Vagina (tissue), 2 donors: ENCODE measurements around the gene CATSPERD. TPM values are rescaled to one million over a fixed set of nuclear protein-coding genes. Genes with fewer than 3 reads are reported as not detected.

ENCODE experiments used
- DNase-seq, 2 donors: peaks; one replicate each; pipeline ENCODE4 v3.0.0-alpha.2; 2017; ENCODE audit errors: extremely low spot score in 2 of 2
- H3K27ac ChIP-seq: fragments of 200-600 bp; sonication (generic); one replicate; pipeline ENCODE4 v1.5.1; 2019
- H3K27me3 ChIP-seq: fragments of 200-600 bp; sonication (generic); one replicate; pipeline ENCODE4 v1.5.1; 2019
- H3K36me3 ChIP-seq, 2 donors: fragments of 200-600 bp; sonication (generic); one replicate each; pipeline ENCODE4 v1.5.1; 2017 to 2019
- H3K4me1 ChIP-seq: fragments of 200-600 bp; sonication (generic); one replicate; pipeline ENCODE4 v1.5.1; 2019
- H3K4me3 ChIP-seq, 2 donors: fragments of 200-600 bp; sonication (generic); 1 replicate in 1 of 2; 2 replicates in 1 of 2; pipeline ENCODE4 v1.5.1; 2016 to 2019
- H3K9me3 ChIP-seq: fragments of 200-600 bp; sonication (generic); one replicate; pipeline ENCODE4 v1.5.1; 2019
- POLR2A ChIP-seq, 2 donors: fragments of 450-650 bp; IDR thresholded peaks; one replicate each; pipeline ENCODE4 v1.6.1; 2017; ENCODE audit warnings: antibody characterized with exemption in 2 of 2, mild to moderate bottlenecking in 2 of 2, moderate library complexity in 2 of 2
- POLR2AphosphoS5 ChIP-seq, 2 donors: sonication (generic); formaldehyde crosslinking; IDR thresholded peaks; one replicate each; pipeline ENCODE4 v1.9.0; 2017; ENCODE audit warnings: antibody characterized with exemption in 2 of 2, mild to moderate bottlenecking in 2 of 2, low read depth in 1 of 2; ENCODE audit not compliant: insufficient read depth in 1 of 2
- intact Hi-C: fragments of 100-400 bp; cut with DNase I; formaldehyde crosslinking; loops from one replicate; pipeline ENCODE4 v1.15.1; 2023
- total RNA-seq: library from RNA; depleted of rRNA; stranded (reverse); fragments of >200 nt; gene quantifications from one replicate; pipeline ENCODE4 v1.2.3, GENCODE V29; 2016
- TF ChIP-seq, protein P1 (sequence below), 3 experiments: fragments of 450-650 bp in 2 of 3; fragments of 200-600 bp in 1 of 3; sonication (generic) in 1 of 3; IDR thresholded peaks; one replicate each; pipeline ENCODE4 v1.5.1; 2017 to 2019; ENCODE audit warnings: antibody characterized with exemption in 3 of 3, mild to moderate bottlenecking in 2 of 3, moderate library complexity in 2 of 3

CATSPERD gene
- total RNA-seq, 1 donor from 2014 or later, result not detected

DNA sequence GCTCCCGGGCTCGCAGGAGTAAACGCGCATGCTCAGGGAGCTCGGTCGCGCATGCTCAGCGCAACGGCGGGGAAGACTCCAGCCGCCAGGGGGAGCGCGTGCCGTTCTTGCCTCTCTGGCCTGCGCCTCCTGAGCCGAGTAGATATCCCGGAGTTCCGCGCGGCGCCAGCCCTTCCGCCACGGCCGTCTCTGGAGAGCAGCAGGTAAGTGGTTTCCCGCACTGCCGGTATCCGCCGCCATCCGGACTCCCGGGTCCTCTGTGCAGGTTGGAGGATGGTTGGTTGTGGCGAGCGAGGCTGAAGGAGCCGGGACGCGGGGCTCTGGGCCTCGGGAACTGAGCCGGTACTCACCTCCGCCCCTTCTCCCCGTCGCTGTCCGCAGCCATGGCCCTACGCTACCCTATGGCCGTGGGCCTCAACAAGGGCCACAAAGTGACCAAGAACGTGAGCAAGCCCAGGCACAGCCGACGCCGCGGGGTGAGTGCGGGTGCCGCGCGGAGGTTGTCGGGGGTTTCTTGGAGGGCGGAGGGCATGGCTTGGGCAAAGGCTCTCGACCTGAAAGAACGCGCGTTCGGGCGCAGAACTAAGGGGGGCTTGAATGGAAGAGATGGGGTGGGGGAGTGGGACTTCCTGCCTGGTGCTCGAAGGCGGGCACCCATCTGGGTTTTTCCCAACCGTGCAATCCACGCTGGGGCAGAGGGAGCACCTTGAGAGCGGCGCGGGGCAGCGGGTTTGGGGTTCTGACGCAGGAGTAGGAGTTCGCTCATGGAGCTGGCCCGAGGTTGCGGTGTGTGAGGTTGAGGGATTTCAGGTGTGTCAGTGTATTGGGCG lies 30.1 kb upstream of the CATSPERD start, which contains the start of gene RPL36:
TSS of gene RPL36 (plus strand) at position 171 of the 830 bp plus-strand sequence. CDS start at position 384, 213 bp downstream.
- Histone ChIP-seq H3K27me3 (no peaks in the 10 kb centered on the region), H3K36me3 (peaks cover 0 to 30% of the 10 kb centered on the region in 2 donors), H3K9me3 (no peaks in the 10 kb centered on the region), H3K4me1 (peaks cover 44% of the 10 kb centered on the region), H3K4me3 (peak within 1 kb of the TSS; percentile 73 to 85), H3K27ac (peak within 1 kb of the TSS; percentile 79)
- TF ChIP-seq POLR2AphosphoS5 (IDR thresholded peaks at IDR 0.05; ENCODE audit: insufficient read depth in 1 of 2, low read depth in 1 of 2) (peak; percentile 95 to 98), POLR2A (IDR thresholded peaks at IDR 0.05) (peak in 1 of 2 donors; percentile 83)
- TF ChIP-seq, protein P1, sequence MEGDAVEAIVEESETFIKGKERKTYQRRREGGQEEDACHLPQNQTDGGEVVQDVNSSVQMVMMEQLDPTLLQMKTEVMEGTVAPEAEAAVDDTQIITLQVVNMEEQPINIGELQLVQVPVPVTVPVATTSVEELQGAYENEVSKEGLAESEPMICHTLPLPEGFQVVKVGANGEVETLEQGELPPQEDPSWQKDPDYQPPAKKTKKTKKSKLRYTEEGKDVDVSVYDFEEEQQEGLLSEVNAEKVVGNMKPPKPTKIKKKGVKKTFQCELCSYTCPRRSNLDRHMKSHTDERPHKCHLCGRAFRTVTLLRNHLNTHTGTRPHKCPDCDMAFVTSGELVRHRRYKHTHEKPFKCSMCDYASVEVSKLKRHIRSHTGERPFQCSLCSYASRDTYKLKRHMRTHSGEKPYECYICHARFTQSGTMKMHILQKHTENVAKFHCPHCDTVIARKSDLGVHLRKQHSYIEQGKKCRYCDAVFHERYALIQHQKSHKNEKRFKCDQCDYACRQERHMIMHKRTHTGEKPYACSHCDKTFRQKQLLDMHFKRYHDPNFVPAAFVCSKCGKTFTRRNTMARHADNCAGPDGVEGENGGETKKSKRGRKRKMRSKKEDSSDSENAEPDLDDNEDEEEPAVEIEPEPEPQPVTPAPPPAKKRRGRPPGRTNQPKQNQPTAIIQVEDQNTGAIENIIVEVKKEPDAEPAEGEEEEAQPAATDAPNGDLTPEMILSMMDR (IDR thresholded peaks at IDR 0.05), result peak; percentile 88 to 96 (median 94)
- DNase-seq, result peak in 1 of 2 donors; percentile 97
- intact Hi-C loops, result no loop called here

DNA sequence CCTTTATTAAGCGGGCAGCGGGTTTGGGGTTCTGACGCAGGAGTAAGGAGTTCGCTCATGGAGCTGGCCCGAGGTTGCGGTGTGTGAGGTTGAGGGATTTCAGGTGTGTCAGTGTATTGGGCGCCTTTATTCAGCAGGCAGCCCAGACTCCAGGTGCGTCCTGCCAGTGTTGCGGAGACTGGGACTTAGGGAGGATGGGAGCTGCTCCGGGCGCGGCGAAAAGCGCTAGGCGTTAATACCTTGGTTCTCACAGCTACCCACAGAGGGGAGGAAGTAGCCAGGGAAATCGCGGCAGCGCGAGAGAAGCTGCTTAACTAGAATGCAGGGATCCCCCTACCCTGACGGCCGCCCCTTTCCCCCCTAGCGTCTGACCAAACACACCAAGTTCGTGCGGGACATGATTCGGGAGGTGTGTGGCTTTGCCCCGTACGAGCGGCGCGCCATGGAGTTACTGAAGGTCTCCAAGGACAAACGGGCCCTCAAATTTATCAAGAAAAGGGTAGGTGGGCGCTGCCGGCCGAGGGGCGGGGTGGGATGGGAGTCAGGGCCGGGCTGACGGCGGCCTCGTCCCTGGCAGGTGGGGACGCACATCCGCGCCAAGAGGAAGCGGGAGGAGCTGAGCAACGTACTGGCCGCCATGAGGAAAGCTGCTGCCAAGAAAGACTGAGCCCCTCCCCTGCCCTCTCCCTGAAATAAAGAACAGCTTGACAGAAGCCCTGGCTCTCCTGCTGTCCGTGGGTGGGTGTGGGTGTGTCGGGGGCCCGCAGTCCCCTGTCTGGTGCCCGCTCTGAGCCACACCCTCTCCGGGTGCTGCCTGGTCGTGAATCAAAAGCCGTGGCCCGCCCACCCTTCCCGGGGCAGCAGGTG lies 29.2 kb upstream of the CATSPERD start:
- no peaks in the 10 kb centered on the region for H3K27me3 ChIP-seq
- peak overlapping the region; percentile 79 for H3K27ac ChIP-seq
- peaks cover 41% of the 10 kb centered on the region for H3K4me1 ChIP-seq
- TF ChIP-seq POLR2AphosphoS5 (IDR thresholded peaks at IDR 0.05; ENCODE audit: insufficient read depth in 1 of 2, low read depth in 1 of 2), result peak in 1 of 2 donors; percentile 50
- TF ChIP-seq, protein P1 (IDR thresholded peaks at IDR 0.05), result no peak
- intact Hi-C loops, result no loop called here
- H3K4me3 ChIP-seq, result peak overlapping the region; percentile 73 to 85
- H3K36me3 ChIP-seq, result peaks cover 0 to 38% of the 10 kb centered on the region in 2 donors
- no peak for DNase-seq
- H3K9me3 ChIP-seq, result no peaks in the 10 kb centered on the region

DNA sequence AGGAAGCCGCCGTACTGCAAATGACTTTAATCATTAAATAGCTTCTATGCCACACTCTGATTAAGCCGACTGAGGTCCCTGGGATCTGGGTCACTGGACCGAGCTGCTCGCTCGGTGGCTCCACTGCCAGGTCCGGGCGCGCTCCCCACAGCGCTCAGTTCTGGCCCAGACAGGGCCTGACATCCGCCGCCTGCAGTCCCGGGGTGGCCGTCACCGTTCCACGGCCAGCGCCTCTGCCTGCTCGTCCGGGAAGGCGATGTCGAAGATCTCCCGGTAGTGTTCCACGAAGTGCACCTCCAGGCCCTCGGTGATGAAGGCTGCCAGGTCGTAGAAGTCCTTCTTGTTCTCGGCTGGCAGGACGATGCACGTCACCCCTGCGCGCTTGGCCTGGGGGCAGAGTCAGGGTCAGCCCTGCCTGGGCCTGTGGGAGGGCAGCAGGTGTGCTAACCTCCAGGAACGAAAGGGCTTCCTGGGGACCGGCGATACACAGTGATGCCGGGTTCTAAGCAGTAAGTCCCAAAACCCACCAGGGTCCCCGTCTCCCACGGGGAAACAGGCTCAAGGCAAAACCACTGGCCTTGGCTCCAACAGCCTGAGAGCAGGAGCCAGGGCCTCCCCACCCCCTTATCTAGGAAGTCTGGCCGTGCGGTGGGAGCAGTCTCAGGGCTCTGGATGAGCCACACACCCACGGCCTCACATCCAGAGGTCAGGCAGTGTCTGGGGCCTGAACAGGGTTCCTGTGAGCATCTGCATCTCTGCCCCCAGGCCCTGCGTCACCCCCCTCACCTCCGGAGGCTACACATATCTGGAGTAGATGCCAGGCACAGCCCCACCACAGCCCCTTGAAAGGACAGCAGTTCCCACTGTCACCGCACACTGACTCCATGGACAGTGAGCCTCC lies 28.4 kb upstream of the CATSPERD start:
- H3K27ac ChIP-seq, result peak overlapping the region; percentile 79
- H3K4me1 ChIP-seq, result peaks cover 38% of the 10 kb centered on the region
- TF ChIP-seq POLR2AphosphoS5 (IDR thresholded peaks at IDR 0.05; ENCODE audit: insufficient read depth in 1 of 2, low read depth in 1 of 2), result no peak
- TF ChIP-seq, protein P1 (IDR thresholded peaks at IDR 0.05), result no peak
- no peak for DNase-seq
- H3K27me3 ChIP-seq, result no peaks in the 10 kb centered on the region
- H3K4me3 ChIP-seq, result peak overlapping the region; percentile 73 to 85
- H3K36me3 ChIP-seq, result peaks cover 0 to 42% of the 10 kb centered on the region in 2 donors
- no peaks in the 10 kb centered on the region for H3K9me3 ChIP-seq
- intact Hi-C loops, result no loop called here

DNA sequence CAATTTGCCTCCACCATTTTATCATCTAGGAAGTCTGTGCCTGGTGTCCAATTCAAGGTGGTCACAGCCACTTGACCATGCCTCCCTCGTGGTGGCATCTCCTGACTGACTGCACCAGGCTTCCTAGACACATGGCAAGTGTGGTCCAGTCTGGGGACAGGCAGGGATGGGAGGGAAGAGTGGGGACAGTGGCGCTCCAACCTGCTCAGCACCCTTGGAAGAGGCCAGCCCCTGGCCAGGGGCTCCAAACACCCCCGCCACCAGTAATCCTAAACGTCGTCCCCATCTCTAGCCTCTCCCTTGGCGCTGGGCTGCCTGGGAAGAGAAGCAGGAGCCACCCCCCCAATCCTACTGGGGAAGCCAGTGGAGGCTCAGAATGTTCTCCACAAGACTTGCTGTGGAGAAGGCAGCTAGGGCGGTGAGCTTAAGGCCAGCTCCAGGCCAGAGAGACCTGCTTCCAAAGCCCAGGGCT lies 27.7 kb upstream of the CATSPERD start:
- H3K9me3 ChIP-seq, result no peaks in the 10 kb centered on the region
- no peak overlapping the region for H3K27ac ChIP-seq
- no peak for TF ChIP-seq POLR2A (IDR thresholded peaks at IDR 0.05)
- TF ChIP-seq POLR2AphosphoS5 (IDR thresholded peaks at IDR 0.05; ENCODE audit: insufficient read depth in 1 of 2, low read depth in 1 of 2), result no peak
- TF ChIP-seq, protein P1 (IDR thresholded peaks at IDR 0.05), result no peak
- DNase-seq, result no peak
- H3K27me3 ChIP-seq, result no peaks in the 10 kb centered on the region
- intact Hi-C loops, result no loop called here
- peaks cover 0 to 44% of the 10 kb centered on the region in 2 donors for H3K36me3 ChIP-seq
- H3K4me1 ChIP-seq, result peaks cover 34% of the 10 kb centered on the region
- H3K4me3 ChIP-seq, result no peak overlapping the region
